SU-DHL-6 (cell line): ENCODE measurements around the gene GAREM1.

Experiments used
- H2AFZ ChIP-seq: fragments of 200-600 bp; sonication (generic); 2 replicates; pipeline ENCODE4 v1.6.1; 2014; ENCODE audit warnings: low read depth, mild to moderate bottlenecking, moderate library complexity, mixed read lengths, antibody characterized with exemption, low read length; ENCODE audit not compliant: severe bottlenecking
- H3F3A ChIP-seq: fragments of 200-600 bp; shearing (Covaris generic); 2 replicates; pipeline ENCODE4 v1.6.0; 2016; ENCODE audit warnings: antibody characterized with exemption, mild to moderate bottlenecking; ENCODE audit not compliant: insufficient read depth
- H3K27ac ChIP-seq: fragments of 200-600 bp; sonication (generic); 2 replicates; pipeline ENCODE4 v1.5.1; 2016; ENCODE audit warnings: low read depth, mild to moderate bottlenecking, low read length, moderate library complexity, mixed read lengths
- H3K27me3 ChIP-seq: fragments of 200-600 bp; sonication (generic), shearing (Covaris generic); 2 replicates; pipeline ENCODE4 v1.6.0; 2014; ENCODE audit warnings: mild to moderate bottlenecking, low read length
- H3K36me3 ChIP-seq: fragments of 200-600 bp; sonication (generic); 2 replicates; pipeline ENCODE4 v1.6.1; 2014; ENCODE audit warnings: mild to moderate bottlenecking, low read length, mixed read lengths
- H3K4me2 ChIP-seq: fragments of 300-600, 200-600 bp; shearing (Covaris generic), sonication (generic); 2 replicates; pipeline ENCODE4 v1.6.0; 2014; ENCODE audit warnings: low read length, low read depth, mild to moderate bottlenecking; ENCODE audit not compliant: poor library complexity, severe bottlenecking
- H3K4me3 ChIP-seq: fragments of 200-600 bp; sonication (generic); 2 replicates; pipeline ENCODE4 v1.5.1; 2014; ENCODE audit warnings: antibody characterized with exemption, low read length, mild to moderate bottlenecking, mixed read lengths; ENCODE audit not compliant: insufficient read depth, poor library complexity, severe bottlenecking
- H3K79me2 ChIP-seq: fragments of 200-600 bp; sonication (generic); 2 replicates; pipeline ENCODE4 v1.6.1; 2014; ENCODE audit warnings: mild to moderate bottlenecking, low read length, moderate library complexity; ENCODE audit not compliant: insufficient read depth
- H3K9ac ChIP-seq: fragments of 200-600 bp; sonication (generic); 2 replicates; pipeline ENCODE4 v1.7.0; 2014; ENCODE audit warnings: mild to moderate bottlenecking, low read length
- H3K9me2 ChIP-seq: fragments of 200-600 bp; sonication (generic); replicated peaks from 2 replicates; pipeline ENCODE4 v1.6.1; 2014; ENCODE audit warnings: low read length; ENCODE audit not compliant: insufficient read depth
- H3K9me3 ChIP-seq: fragments of 200-600 bp; sonication (generic); 2 replicates; pipeline ENCODE4 v1.6.1; 2014; ENCODE audit warnings: low read length, mixed read lengths; ENCODE audit not compliant: insufficient read depth
- H4K20me1 ChIP-seq: fragments of 200-600 bp; sonication (generic); 2 replicates; pipeline ENCODE4 v1.6.1; 2014; ENCODE audit warnings: low read depth, mild to moderate bottlenecking, antibody characterized with exemption, low read length, moderate library complexity, mixed read lengths
- CTCF ChIP-seq: fragments of 200-600 bp; sonication (generic); IDR thresholded peaks from one replicate; pipeline ENCODE4 v1.5.1; 2017; ENCODE audit warnings: antibody characterized with exemption, mild to moderate bottlenecking, low read length, moderate library complexity; ENCODE audit not compliant: insufficient read depth, poor library complexity, severe bottlenecking
- EZH2phosphoT487 ChIP-seq: fragments of 200-600 bp; sonication (generic), shearing (Covaris generic); conservative IDR thresholded peaks from 2 replicates; pipeline ENCODE4 v1.6.1; 2018; ENCODE audit warnings: mild to moderate bottlenecking, antibody characterized with exemption, low read length, moderate library complexity, mixed read lengths

Gene GAREM1

GRCh38 chr18:32244881-32245280 lies 225.8 kb downstream of the GAREM1 start:
- H3K4me3 ChIP-seq: no peak overlapping the region
- H4K20me1 ChIP-seq: no peaks in the 10 kb centered on the region
- H2AFZ ChIP-seq: no peak overlapping the region
- H3K9ac ChIP-seq: no peak overlapping the region
- no peaks in the 10 kb centered on the region for H3K9me2 ChIP-seq
- H3K27me3 ChIP-seq: no peaks in the 10 kb centered on the region
- H3K4me2 ChIP-seq: no peak overlapping the region
- TF ChIP-seq CTCF: no peak
- no peak for TF ChIP-seq EZH2phosphoT487
- H3K36me3 ChIP-seq: no peaks in the 10 kb centered on the region
- H3K27ac ChIP-seq: no peak overlapping the region
- no peaks in the 10 kb centered on the region for H3K79me2 ChIP-seq
- H3K9me3 ChIP-seq: no peaks in the 10 kb centered on the region
- no peaks in the 10 kb centered on the region for H3F3A ChIP-seq

GRCh38 chr18:32243358-32243757 lies 227.3 kb downstream of the GAREM1 start:
- H3K27me3 ChIP-seq: no peaks in the 10 kb centered on the region
- H4K20me1 ChIP-seq: no peaks in the 10 kb centered on the region
- no peak overlapping the region for H3K4me3 ChIP-seq
- H3K9me2 ChIP-seq: no peaks in the 10 kb centered on the region
- no peak overlapping the region for H2AFZ ChIP-seq
- no peaks in the 10 kb centered on the region for H3K36me3 ChIP-seq
- no peaks in the 10 kb centered on the region for H3F3A ChIP-seq
- H3K9me3 ChIP-seq: no peaks in the 10 kb centered on the region
- TF ChIP-seq CTCF (no peak), EZH2phosphoT487 (no peak)
- H3K79me2 ChIP-seq: no peaks in the 10 kb centered on the region
- H3K9ac ChIP-seq: no peak overlapping the region
- H3K27ac ChIP-seq: no peak overlapping the region
- no peak overlapping the region for H3K4me2 ChIP-seq

- no peak overlapping the region for H3K27ac ChIP-seq
- H3K27me3 ChIP-seq: no peaks in the 10 kb centered on the region
- H3K4me2 ChIP-seq: no peak overlapping the region
- H3K4me3 ChIP-seq: no peak overlapping the region
- H4K20me1 ChIP-seq: no peaks in the 10 kb centered on the region
- no peaks in the 10 kb centered on the region for H3K36me3 ChIP-seq
- H3K79me2 ChIP-seq: no peaks in the 10 kb centered on the region
- H2AFZ ChIP-seq: no peak overlapping the region
- H3F3A ChIP-seq: no peaks in the 10 kb centered on the region
- H3K9me3 ChIP-seq: no peaks in the 10 kb centered on the region
- H3K9ac ChIP-seq: no peak overlapping the region
- no peaks in the 10 kb centered on the region for H3K9me2 ChIP-seq
- TF ChIP-seq EZH2phosphoT487: no peak
- TF ChIP-seq CTCF: no peak
Measured at GRCh38 chr18:32242395-32242794, 228.3 kb downstream of the GAREM1 start.
